K562 (cell line): ENCODE results near the gene HYOU1. TPM values are rescaled to one million over a fixed set of nuclear protein-coding genes. Genes with fewer than 3 reads are reported as not detected.

Experiments
- BRD9 ChIP-seq: fragments of 450-650 bp; IDR thresholded peaks from 2 replicates; pipeline ENCODE4 v1.6.1; 2018; ENCODE audit warnings: low read depth; ENCODE audit not compliant: partially characterized antibody
- CHD2 ChIP-seq: IDR thresholded peaks from 2 replicates; pipeline ENCODE4 v1.6.1; 2011; ENCODE audit warnings: low read depth, low read length
- HES1 ChIP-seq: fragments of 450-650 bp; IDR thresholded peaks from 2 replicates; pipeline ENCODE4 v1.6.1; 2016; ENCODE audit warnings: low read depth, mild to moderate bottlenecking, moderate library complexity
- ILF3 ChIP-seq: fragments of 450-650 bp; IDR thresholded peaks from 2 replicates; pipeline ENCODE4 v1.6.1; 2018; ENCODE audit warnings: antibody characterized with exemption, mild to moderate bottlenecking, moderate library complexity, borderline replicate concordance
- MBD2 ChIP-seq: sonication (generic); IDR thresholded peaks from 2 replicates; pipeline ENCODE4 v1.6.1; 2016; ENCODE audit warnings: low read depth, borderline replicate concordance
- RREB1 ChIP-seq: fragments of 250-450 bp; sonication (Bioruptor Pico); IDR thresholded peaks from 2 replicates; pipeline ENCODE4 v1.4.0; 2020
- ZNF224 ChIP-seq: sonication (generic); formaldehyde crosslinking; IDR thresholded peaks from 2 replicates; pipeline ENCODE4 v1.8.0; 2022; ENCODE audit warnings: mild to moderate bottlenecking, missing genetic modification reagents
- ZNF583 ChIP-seq: fragments of 250-450 bp; sonication (Bioruptor Pico); IDR thresholded peaks from 2 replicates; pipeline ENCODE4 v1.4.0; 2020
- ZNF695 ChIP-seq: fragments of 450-650 bp; formaldehyde crosslinking; IDR thresholded peaks from 2 replicates; pipeline ENCODE4 v1.4.0; 2020; ENCODE audit warnings: mild to moderate bottlenecking, moderate library complexity
- polyA plus RNA-seq, 8 experiments: library from polyadenylated mRNA; depleted of rRNA in 4 of 8; stranded (reverse) in 5 of 8; unstranded in 3 of 8; fragments of >200 nt; fragmentation: Nextera tagmentation in 2 of 8; fragmentation: Illumina TruSeq in 1 of 8; extraction: Ambion mirVana in 2 of 8; extraction: Trizol in 1 of 8; gene quantifications; 2 replicates each; pipeline versions ENCODE4 v1.2.1 to v1.2.3, GENCODE V29; 2011 to 2014; ENCODE audit warnings: inconsistent platforms in 1 of 8, missing spikeins in 1 of 8
- total RNA-seq, 7 experiments: library from RNA; depleted of rRNA in 6 of 7; stranded (reverse); fragments of >200 nt in 6 of 7; fragmentation: Illumina TruSeq in 2 of 7; extraction: Trizol in 2 of 7; gene quantifications; 2 replicates each; pipeline versions ENCODE4 v1.2.1 to v1.2.3, GENCODE V29; 2011 to 2021; ENCODE audit warnings: low replicate concordance in 1 of 7

Gene HYOU1
- total and polyA plus RNA-seq, 9 of the 15 experiments (the other 6 are each of a cell fraction or from before 2014, with no cell fraction given): 19.5 to 197 (median 128) TPM

DNA sequence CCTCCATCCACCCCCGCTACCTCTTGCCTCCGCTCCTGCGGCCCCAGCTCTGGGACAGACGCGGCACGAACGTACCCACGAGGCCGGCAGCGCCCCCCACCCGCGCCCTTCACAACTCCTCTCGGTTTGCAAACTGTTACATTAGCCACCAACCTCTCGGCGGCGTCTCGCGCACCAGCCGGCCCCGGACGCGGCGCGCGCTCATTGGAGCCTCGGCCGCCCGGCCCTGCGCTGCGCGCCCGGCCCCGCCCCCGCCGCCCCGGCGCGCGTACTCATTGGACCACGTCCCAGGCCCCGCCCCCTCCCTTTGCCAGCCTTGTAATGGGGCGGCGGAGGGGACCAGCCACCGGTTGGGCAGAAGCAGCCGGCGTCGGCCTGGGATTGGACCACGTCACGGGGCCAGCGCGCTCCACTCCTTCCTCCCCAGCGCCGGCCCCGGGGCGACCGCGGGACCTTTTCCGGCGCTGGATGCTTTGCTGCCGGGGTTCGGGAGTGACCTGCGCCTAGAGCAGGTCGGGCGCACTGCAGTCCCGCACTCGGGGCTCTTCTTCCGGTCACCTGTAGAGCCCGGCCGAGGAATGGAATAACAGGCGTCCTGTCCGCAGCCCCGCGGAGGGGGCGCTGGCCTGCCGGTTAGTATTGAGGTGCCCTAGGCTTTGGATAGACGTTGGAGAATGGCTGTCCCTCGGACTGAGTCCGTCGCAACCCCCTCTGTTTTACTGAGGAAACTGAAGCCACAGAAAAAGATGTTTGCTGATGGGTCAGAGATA, at the start of gene HYOU1 (continued):
- TF ChIP-seq RREB1 (CRISPR knock-in tag) (0 out of 2 replicates have a peak, but pooled peaks have one; percentile 63), HES1 (no peak), CHD2 (peak; percentile 44), MBD2 (peak; percentile 56; the same call in 1 of the 2 replicates), ILF3 (no peak), BRD9 (peak; percentile 53), ZNF224 (CRISPR knock-in tag) (no peak), ZNF583 (CRISPR knock-in tag) (no peak), ZNF695 (CRISPR knock-in tag) (no peak)
